Posterior vena cava (tissue), 2 donors: ENCODE data around the gene NOC2L. TPM values are rescaled to one million over a fixed set of nuclear protein-coding genes. Genes with fewer than 3 reads are reported as not detected.

ENCODE experiments used
- DNase-seq: peaks from one replicate; pipeline ENCODE4 v3.0.0-alpha.2; 2020; ENCODE audit warnings: low spot score
- intact Hi-C, 2 donors: fragments of 100-400 bp; cut with DNase I; formaldehyde crosslinking; loops; one replicate each; pipeline versions ENCODE4 v1.14.1 to v1.14.2; 2022 to 2023
- total RNA-seq, 2 donors: library from RNA; stranded (reverse); fragmentation: NEBNext Ultra II Directional; extraction: Animal tissue kit (Norgen Biotek cat#: 25700); gene quantifications; one replicate each; pipeline ENCODE4 v1.2.1, GENCODE V29; 2021
- donor health status: DM: yes; HTN: yes; CAD: no.
- donor health status: DM: yes; HTN: yes; CAD: no.

Gene NOC2L
- total RNA-seq, 2 donors from 2014 or later: 42.8 to 44.5 TPM

- DNase-seq: peak; percentile 93
- intact Hi-C loops: no loop called here
Measured at GRCh38 chr1:966704-967300, 7.7 kb upstream of the NOC2L start.

DNA sequence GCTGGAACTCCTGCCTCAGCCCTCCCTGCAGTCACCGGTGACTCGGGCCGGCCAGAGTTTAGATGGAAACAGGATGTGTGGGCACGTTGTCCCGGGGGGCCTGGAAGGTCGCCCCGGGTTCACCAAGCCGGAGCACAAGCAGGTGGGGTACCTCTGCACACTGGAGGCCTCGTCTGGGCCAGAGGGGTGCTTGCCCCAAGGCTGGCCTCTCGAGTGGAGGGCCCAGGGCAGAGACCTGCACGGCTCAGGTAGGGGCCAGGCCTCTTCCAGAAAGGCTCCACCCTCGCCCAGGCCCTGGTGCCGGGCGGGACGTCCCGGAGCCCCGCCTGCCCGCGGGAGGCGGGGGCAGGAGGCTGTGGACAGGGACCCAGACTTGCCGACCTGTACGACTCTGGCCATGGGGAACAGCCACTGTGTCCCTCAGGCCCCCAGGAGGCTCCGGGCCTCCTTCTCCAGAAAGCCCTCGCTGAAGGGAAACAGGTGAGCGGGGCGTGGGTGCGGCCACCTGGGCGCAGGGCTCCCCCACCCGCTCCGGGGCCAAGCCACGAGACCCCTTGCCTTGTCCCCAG lies 7.2 kb upstream of the NOC2L start, which contains the start of gene PLEKHN1:
Gene PLEKHN1 (plus strand): TSS at position 348 of the 569 bp plus-strand sequence. CDS start 50 bp downstream, at position 398.
- intact Hi-C loops: no loop called here
- no peak for DNase-seq

DNA sequence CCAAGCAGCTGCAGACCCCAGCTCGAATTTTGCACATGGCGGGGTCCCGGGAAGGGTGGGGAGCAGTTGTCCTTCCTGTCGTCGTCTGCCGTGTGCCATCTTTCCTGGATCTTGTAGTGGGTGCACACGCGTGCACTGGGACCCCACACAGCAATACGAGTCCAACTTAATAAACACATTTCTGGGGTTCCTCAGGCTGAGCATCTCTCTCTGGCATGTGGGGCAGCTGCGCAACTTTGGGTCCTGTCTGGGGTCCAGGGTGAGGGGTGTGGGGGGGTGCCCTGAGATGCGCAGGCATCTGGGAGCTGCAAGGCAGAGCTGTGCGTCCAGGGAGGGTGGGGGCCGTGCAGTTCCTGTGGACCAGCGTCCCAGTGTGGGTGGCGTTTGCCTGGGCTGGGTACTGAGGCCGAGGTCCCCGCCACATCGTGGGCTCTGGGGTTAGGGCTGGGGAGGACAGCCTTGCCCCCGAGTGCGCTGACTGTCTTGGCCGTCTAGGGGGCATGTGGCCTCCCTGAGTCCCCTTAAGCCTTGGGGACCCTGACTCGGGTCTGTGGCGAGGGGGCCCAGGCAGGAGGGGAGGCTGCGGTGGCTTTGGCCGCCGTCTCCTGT lies 6.6 kb upstream of the NOC2L start:
- intact Hi-C loops: no loop called here
- DNase-seq: no peak

GRCh38 chr1:964691-965525 lies 5.9 kb upstream of the NOC2L start:
- no peak for DNase-seq
- intact Hi-C loops: no loop called here

GRCh38 chr1:963746-964525 lies 4.9 kb upstream of the NOC2L start:
- intact Hi-C loops: no loop called here
- no peak for DNase-seq

GRCh38 chr1:963301-963651 lies 4.2 kb upstream of the NOC2L start:
- DNase-seq: no peak
- intact Hi-C loops: no loop called here

DNA sequence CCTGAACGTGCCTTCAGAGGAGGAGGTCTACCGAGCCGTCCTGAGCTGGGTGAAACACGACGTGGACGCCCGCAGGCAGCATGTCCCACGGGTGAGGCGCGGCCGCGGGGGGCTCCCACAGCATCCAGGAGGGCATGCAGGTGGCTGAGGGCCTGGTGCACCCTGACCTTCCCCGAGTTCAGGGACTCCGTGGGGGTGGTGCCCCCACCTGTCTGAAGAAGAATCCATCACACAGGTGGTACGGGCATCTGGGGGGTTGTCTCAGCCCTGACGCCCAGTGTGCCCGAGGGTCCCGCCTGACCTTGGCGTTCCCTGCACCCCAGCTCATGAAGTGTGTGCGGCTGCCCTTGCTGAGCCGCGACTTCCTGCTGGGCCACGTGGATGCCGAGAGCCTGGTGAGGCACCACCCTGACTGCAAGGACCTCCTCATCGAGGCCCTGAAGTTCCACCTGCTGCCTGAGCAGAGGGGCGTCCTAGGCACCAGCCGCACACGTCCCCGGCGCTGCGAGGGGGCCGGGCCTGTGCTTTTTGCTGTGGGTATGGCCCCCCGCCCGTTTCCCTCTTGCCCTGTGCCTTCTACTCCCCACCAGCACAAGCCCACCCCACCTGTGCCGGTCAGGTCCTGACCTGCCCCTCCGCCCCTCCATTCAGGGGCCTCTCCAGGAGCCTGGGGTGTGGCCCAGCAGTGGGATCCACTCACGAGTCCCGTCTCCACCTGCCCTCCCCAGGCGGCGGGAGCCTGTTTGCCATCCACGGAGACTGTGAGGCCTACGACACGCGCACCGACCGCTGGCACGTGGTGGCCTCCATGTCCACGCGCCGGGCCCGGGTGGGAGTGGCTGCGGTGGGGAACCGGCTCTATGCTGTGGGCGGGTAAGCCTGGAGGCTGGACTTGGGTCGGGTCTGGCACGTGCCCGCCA lies 3.6 kb upstream of the NOC2L start:
- intact Hi-C loops: no loop called here

GRCh38 chr1:961132-961669 lies 2.1 kb upstream of the NOC2L start:
- DNase-seq: no peak
- intact Hi-C loops: no loop called here

More for the DNA sequence above, 3.6 kb upstream of the NOC2L start:
- DNase-seq: no peak

- intact Hi-C loops: no loop called here
- peak; percentile 94 for DNase-seq
Measured at GRCh38 chr1:960363-961131, 1.5 kb upstream of the NOC2L start, which contains the start of gene KLHL17. TSS of gene KLHL17 (plus strand) at chr1:960584. CDS start at chr1:960694, 110 bp downstream.

DNA sequence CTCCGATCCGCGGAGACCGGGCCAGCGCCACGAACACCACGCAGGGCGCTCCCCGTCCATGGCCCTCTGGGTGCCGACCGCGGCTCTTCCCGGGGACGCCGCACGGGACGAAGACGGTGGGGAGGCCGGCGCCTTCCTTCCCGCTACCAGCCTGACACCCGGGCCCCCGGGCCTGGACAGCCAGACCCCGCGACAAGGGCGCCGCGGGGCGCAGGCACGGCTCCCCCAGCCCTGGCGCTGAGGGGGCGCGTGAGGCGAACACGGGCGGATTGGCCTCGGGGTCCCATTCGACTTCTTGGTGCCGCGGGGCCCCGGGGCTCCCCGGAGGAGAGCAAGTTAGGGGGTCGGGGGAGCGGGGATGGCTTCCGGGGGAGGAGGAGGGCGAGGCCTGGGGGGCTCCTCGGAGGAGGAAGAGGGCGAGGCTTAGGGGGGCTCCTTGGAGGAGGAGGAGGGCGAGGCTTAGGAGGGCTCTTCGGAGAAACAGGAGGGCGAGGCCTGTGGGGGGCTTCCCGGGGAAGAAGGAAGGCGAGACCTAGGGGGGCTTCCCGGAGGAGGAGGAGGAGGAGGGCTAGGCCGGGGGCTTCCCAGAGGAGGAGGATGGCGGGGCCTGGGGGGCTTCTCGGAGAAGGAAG lies 791 bp upstream of the NOC2L start:
- intact Hi-C loops: no loop called here
- DNase-seq: no peak

GRCh38 chr1:956636-957035 lies 2.4 kb downstream of the NOC2L start:
- DNase-seq: no peak
- intact Hi-C loops: no loop called here

DNA sequence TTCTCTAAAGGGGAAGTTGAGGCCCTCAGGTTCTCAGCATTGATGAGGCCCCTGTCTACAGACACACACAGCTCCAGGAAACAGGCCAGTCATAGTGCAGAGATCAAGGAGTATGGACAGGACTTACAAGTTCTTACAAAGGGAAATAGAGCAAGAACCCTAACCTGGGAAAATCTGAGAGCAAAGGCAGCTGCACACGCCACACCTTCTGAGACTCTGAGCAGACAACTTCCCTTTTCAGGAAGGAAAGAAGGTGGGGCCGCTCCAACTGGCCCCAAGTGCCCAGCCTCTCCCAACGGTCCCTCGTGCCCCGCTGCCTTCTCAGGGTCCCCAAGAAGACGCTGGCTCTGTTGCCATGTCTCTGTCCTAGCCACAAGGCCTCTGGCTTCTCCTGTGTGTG lies 3.6 kb downstream of the NOC2L start:
- no peak for DNase-seq
- intact Hi-C loops: no loop called here

DNA sequence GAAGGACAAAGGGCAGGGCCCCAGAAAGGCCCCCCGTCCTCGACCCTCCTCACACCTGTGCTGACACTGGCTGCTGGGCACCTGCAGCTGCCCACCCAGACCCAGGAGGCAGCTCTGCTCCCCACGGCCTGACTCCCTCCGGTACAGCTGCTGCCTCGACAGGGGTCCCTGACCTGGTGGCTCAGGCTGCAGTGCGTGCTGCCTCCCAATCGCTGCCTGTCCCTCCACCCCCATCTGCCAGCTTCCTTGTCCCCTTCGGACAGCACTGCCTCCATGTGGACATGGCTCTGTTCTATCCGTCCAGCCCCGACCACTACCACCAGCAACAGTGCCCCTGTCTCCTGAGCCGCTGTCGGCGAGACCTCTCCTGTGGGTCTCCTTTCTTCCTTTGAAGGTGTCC lies 4.1 kb downstream of the NOC2L start:
- no peak for DNase-seq
- intact Hi-C loops: no loop called here

DNA sequence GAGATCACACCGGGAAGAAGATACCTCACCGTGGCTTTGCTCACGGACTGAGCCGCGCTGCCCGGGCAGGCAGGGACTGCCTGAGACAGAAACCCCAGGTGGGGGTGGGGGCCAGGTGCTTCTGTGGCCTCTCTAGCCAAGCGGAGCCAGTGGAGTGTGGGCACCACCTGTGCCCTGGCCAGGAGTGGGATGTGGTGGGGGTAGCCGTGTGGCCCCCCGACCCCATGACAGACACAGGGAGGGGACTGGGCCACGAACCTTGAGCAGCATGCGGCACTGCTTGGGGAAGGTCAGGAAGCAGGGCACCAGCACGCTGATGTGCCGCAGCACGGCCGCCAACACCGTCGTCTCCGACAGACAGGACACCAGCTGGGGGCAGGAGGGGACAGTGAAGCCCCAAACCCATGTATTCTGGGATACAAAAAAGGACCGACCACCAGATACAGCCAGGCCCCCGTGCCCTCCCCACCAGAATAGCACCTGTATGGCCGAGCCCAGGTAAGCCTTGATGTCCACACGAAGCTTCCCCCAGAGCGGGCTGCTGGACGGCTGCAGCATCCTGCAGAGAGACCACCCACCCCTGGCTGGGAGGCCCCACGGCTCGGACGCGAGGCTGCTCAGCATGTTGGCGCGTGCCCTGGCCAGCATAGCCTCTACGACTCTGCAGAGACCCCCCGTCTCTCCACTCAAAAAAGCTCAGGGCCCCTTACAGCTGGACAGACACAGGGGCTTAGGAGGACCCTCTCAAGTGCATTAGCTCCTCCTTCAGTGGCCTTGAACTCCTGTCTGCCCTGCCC lies 5.3 kb downstream of the NOC2L start:
- intact Hi-C loops: no loop called here
- no peak for DNase-seq

GRCh38 chr1:952603-953002 lies 6.5 kb downstream of the NOC2L start:
- no peak for DNase-seq
- intact Hi-C loops: no loop called here

DNA sequence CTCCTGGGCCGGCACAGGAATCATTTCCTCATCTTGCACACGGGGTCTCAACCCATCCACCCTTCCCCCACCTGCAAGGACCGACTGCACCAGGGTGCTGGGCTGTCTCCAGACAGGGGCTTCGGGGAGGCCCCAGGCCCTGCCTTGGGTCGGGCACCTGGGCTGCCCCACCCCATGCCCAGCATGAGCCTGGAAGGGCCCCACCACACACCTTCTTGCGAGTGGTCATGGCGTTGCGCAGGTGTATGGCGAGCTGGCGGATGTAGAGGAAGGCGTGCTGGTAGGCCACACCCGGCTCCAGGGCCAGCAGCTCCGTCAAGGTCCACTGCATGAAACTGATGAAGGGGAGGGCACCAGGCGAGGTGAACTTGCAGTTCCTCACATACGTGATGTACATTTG lies 6.9 kb downstream of the NOC2L start:
- intact Hi-C loops: no loop called here
- no peak for DNase-seq
